ENCODE measurements around the gene SLC6A20.

GRCh38 chr3:45819543-45819942, 23.2 kb upstream of the SLC6A20 start:
- TF ChIP-seq CTCF (IDR thresholded peaks at IDR 0.05), result no peak
- TF ChIP-seq POLR2A (IDR thresholded peaks at IDR 0.05), result no peak
